H9 (cell line): Measurements from ENCODE around the gene RAD18. TPM values are rescaled to one million over a fixed set of nuclear protein-coding genes. Genes with fewer than 3 reads are reported as not detected.

Experiments
- DNase-seq: peaks from one replicate; pipeline ENCODE4 v3.0.0-alpha.2; 2017
- H2AFZ ChIP-seq: one replicate; pipeline ENCODE4 v1.6.1; 2013; ENCODE audit warnings: mild to moderate bottlenecking, low read length, control low read depth, moderate library complexity
- H2AK5ac ChIP-seq: 2 replicates; pipeline ENCODE4 v1.6.1; 2013; ENCODE audit warnings: low read length, control low read depth, mixed read lengths; ENCODE audit not compliant: insufficient read length
- H2BK120ac ChIP-seq: one replicate; pipeline ENCODE4 v1.6.1; 2013; ENCODE audit warnings: low read depth, mild to moderate bottlenecking, low read length, control low read depth, inconsistent platforms; ENCODE audit not compliant: poor library complexity, severe bottlenecking
- H2BK12ac ChIP-seq: 2 replicates; pipeline ENCODE4 v1.6.1; 2013; ENCODE audit warnings: low read length, control low read depth, mixed read lengths, low read depth; ENCODE audit not compliant: insufficient read length
- H2BK15ac ChIP-seq: 2 replicates; pipeline ENCODE4 v1.6.1; 2013; ENCODE audit warnings: low read depth, low read length, control low read depth
- H2BK20ac ChIP-seq: one replicate; pipeline ENCODE4 v1.6.1; 2013; ENCODE audit warnings: low read depth, mild to moderate bottlenecking, low read length, control low read depth, inconsistent platforms; ENCODE audit not compliant: poor library complexity, severe bottlenecking
- H2BK5ac ChIP-seq: 2 replicates; pipeline ENCODE4 v1.6.1; 2013; ENCODE audit warnings: low read length, control low read depth, mixed read lengths; ENCODE audit not compliant: insufficient read length
- H3K14ac ChIP-seq: 2 replicates; pipeline ENCODE4 v1.6.1; 2013; ENCODE audit warnings: low read length, control low read depth; ENCODE audit not compliant: insufficient read depth
- H3K18ac ChIP-seq: 2 replicates; pipeline ENCODE4 v1.6.1; 2013; ENCODE audit warnings: low read depth, mild to moderate bottlenecking, mixed read lengths, low read length, control low read depth; ENCODE audit not compliant: insufficient read length
- H3K23ac ChIP-seq: 2 replicates; pipeline ENCODE4 v1.6.1; 2013; ENCODE audit warnings: low read length, control low read depth, mixed read lengths, low read depth; ENCODE audit not compliant: insufficient read length
- H3K23me2 ChIP-seq: 2 replicates; pipeline ENCODE4 v1.6.1; 2013; ENCODE audit warnings: low read depth, mild to moderate bottlenecking, mixed read lengths, low read length, control low read depth; ENCODE audit not compliant: insufficient read length, poor library complexity, severe bottlenecking
- H3K27ac ChIP-seq: 2 replicates; pipeline ENCODE4 v1.5.1; 2013; ENCODE audit warnings: low read length, control low read depth, mixed read lengths, low read depth; ENCODE audit not compliant: insufficient read length
- H3K27me3 ChIP-seq: 2 replicates; pipeline ENCODE4 v1.6.1; 2013; ENCODE audit warnings: low read length, control low read depth, inconsistent platforms; ENCODE audit not compliant: insufficient read depth
- H3K4ac ChIP-seq: 2 replicates; pipeline ENCODE4 v1.6.1; 2013; ENCODE audit warnings: low read depth, mild to moderate bottlenecking, control low read depth, inconsistent platforms, low read length, moderate library complexity
- H3K4me1 ChIP-seq: 2 replicates; pipeline ENCODE4 v1.6.1; 2013; ENCODE audit warnings: low read length, control low read depth, inconsistent platforms; ENCODE audit not compliant: insufficient read depth
- H3K4me2 ChIP-seq: 2 replicates; pipeline ENCODE4 v1.6.1; 2013; ENCODE audit warnings: low read length, control low read depth, mixed read lengths; ENCODE audit not compliant: insufficient read length, insufficient read depth
- H3K56ac ChIP-seq: 2 replicates; pipeline ENCODE4 v1.6.1; 2013; ENCODE audit warnings: low read depth, mild to moderate bottlenecking, mixed read lengths, low read length, control low read depth; ENCODE audit not compliant: insufficient read length
- H3K79me1 ChIP-seq: 2 replicates; pipeline ENCODE4 v1.6.1; 2013; ENCODE audit warnings: low read depth, mild to moderate bottlenecking, moderate library complexity, low read length, control low read depth, inconsistent platforms; ENCODE audit not compliant: insufficient read depth, poor library complexity, severe bottlenecking
- H3K79me2 ChIP-seq: 2 replicates; pipeline ENCODE4 v1.6.1; 2013; ENCODE audit warnings: low read length, control low read depth, inconsistent platforms; ENCODE audit not compliant: insufficient read depth
- H3K9ac ChIP-seq: 2 replicates; pipeline ENCODE4 v1.6.1; 2013; ENCODE audit warnings: low read length, control low read depth, mixed read lengths; ENCODE audit not compliant: insufficient read length; ENCODE audit errors: extremely low read depth
- H3K9me3 ChIP-seq: one replicate; pipeline ENCODE4 v1.6.1; 2013; ENCODE audit warnings: low read depth, low read length, inconsistent platforms; ENCODE audit not compliant: control insufficient read depth
- H3T11ph ChIP-seq: one replicate; pipeline ENCODE4 v1.6.1; 2013; ENCODE audit warnings: mild to moderate bottlenecking, low read length, control low read depth, inconsistent platforms
- H4K20me1 ChIP-seq: one replicate; pipeline ENCODE4 v1.6.1; 2013; ENCODE audit not compliant: control insufficient read depth, insufficient read length, insufficient read depth
- H4K5ac ChIP-seq: 2 replicates; pipeline ENCODE4 v1.6.1; 2013; ENCODE audit warnings: low read depth, mild to moderate bottlenecking, mixed read lengths, low read length, control low read depth; ENCODE audit not compliant: insufficient read length
- H4K8ac ChIP-seq: replicated peaks from 2 replicates; pipeline ENCODE4 v1.6.1; 2013; ENCODE audit warnings: low read length, control low read depth, mixed read lengths, low read depth; ENCODE audit not compliant: insufficient read length
- H4K91ac ChIP-seq: 2 replicates; pipeline ENCODE4 v1.6.1; 2013; ENCODE audit warnings: low read depth, mild to moderate bottlenecking, moderate library complexity, mixed read lengths, low read length, control low read depth; ENCODE audit not compliant: insufficient read length
- H3K27ac Mint-ChIP-seq, 3 experiments: 2 replicates in 2 of 3; 3 replicates in 1 of 3; pipeline ENCODE4 v1.8.0; 2020 to 2021; ENCODE audit warnings: mixed read lengths in 3 of 3, mild to moderate bottlenecking in 1 of 3, moderate library complexity in 1 of 3
- H3K27me3 Mint-ChIP-seq: 2 replicates; pipeline ENCODE4 v1.8.0; 2021; ENCODE audit warnings: low read depth, mild to moderate bottlenecking, moderate library complexity, mixed read lengths
- H3K36me3 Mint-ChIP-seq, 3 experiments: 2 replicates in 2 of 3; 3 replicates in 1 of 3; pipeline ENCODE4 v1.8.0; 2020 to 2021; ENCODE audit warnings: low read depth in 3 of 3, mixed read lengths in 3 of 3; ENCODE audit not compliant: insufficient read depth in 1 of 3
- H3K4me1 Mint-ChIP-seq, 2 experiments: 2 replicates each; pipeline ENCODE4 v1.8.0; 2020; ENCODE audit warnings: mixed read lengths in 2 of 2
- H3K4me3 Mint-ChIP-seq, 2 experiments: 2 replicates in 1 of 2; 3 replicates in 1 of 2; pipeline ENCODE4 v1.8.0; 2020 to 2021; ENCODE audit warnings: mild to moderate bottlenecking in 2 of 2, mixed read lengths in 2 of 2, moderate library complexity in 1 of 2
- H3K9me3 Mint-ChIP-seq, 2 experiments: 2 replicates in 1 of 2; 3 replicates in 1 of 2; pipeline ENCODE4 v1.8.0; 2020; ENCODE audit warnings: mild to moderate bottlenecking in 2 of 2, mixed read lengths in 2 of 2, moderate library complexity in 1 of 2
- WGBS: extraction: QIAGEN DNeasy Blood & Tissue Kit; methylation state at CpG from one replicate; pipeline ENCODE4 v1.1.7; 2013; ENCODE audit warnings: missing lambda C conversion rate, low lambda C conversion rate, mixed read lengths; ENCODE audit not compliant: insufficient read length; ENCODE audit errors: extremely low coverage; 5-methylcytosine and 5-hydroxymethylcytosine counted together
- total RNA-seq: library from RNA; stranded (reverse); gene quantifications from 2 replicates; pipeline ENCODE4 v1.2.1, GENCODE V29; 2021
- TF ChIP-seq, protein P1 (sequence below): fragments of 200-600 bp; sonication (generic); conservative IDR thresholded peaks from 3 replicates; pipeline ENCODE4 v1.8.0; 2021; ENCODE audit warnings: antibody characterized with exemption, mild to moderate bottlenecking

RAD18 gene
- total RNA-seq, 1 experiment from 2014 or later = 27.8 TPM

- Histone ChIP-seq H3K4me1 (no peaks in the 10 kb centered on the region; the same call in 1 of the 2 replicates), H3K23me2 (peaks cover 9% of the 10 kb centered on the region), H3T11ph (no peak overlapping the region), H3K14ac (no peak overlapping the region), H3K4me2 (no peak overlapping the region), H2BK12ac (no peak overlapping the region), H3K56ac (no peak overlapping the region), H3K27ac (no peak overlapping the region), H2AK5ac (no peak overlapping the region), H3K4ac (no peak overlapping the region), H3K9me3 (no peaks in the 10 kb centered on the region), H4K20me1 (no peaks in the 10 kb centered on the region), H4K91ac (no peak overlapping the region), H2BK15ac (no peak overlapping the region), H3K79me1 (no peaks in the 10 kb centered on the region), H2BK120ac (no peak overlapping the region), H2BK5ac (no peak overlapping the region), H3K27me3 (no peaks in the 10 kb centered on the region), H3K79me2 (peaks cover 4% of the 10 kb centered on the region; the same call in 1 of the 2 replicates), H3K9ac (no peak overlapping the region), H3K23ac (no peak overlapping the region), H4K5ac (no peak overlapping the region), H2BK20ac (no peak overlapping the region), H4K8ac (no peak overlapping the region), H3K18ac (no peak overlapping the region), H2AFZ (no peak overlapping the region)
- WGBS = no CpG with 5 or more reads among the region's 5 CpGs
- Mint-ChIP-seq H3K4me1 (peaks cover 24 to 26% of the 10 kb centered on the region in 2 experiments), H3K27ac (no peak overlapping the region), H3K9me3 (no peaks in the 10 kb centered on the region), H3K4me3 (no peak overlapping the region), H3K36me3 (no peaks in the 10 kb centered on the region), H3K27me3 (peaks cover 21% of the 10 kb centered on the region)
- no peak for DNase-seq
- TF ChIP-seq, protein P1, sequence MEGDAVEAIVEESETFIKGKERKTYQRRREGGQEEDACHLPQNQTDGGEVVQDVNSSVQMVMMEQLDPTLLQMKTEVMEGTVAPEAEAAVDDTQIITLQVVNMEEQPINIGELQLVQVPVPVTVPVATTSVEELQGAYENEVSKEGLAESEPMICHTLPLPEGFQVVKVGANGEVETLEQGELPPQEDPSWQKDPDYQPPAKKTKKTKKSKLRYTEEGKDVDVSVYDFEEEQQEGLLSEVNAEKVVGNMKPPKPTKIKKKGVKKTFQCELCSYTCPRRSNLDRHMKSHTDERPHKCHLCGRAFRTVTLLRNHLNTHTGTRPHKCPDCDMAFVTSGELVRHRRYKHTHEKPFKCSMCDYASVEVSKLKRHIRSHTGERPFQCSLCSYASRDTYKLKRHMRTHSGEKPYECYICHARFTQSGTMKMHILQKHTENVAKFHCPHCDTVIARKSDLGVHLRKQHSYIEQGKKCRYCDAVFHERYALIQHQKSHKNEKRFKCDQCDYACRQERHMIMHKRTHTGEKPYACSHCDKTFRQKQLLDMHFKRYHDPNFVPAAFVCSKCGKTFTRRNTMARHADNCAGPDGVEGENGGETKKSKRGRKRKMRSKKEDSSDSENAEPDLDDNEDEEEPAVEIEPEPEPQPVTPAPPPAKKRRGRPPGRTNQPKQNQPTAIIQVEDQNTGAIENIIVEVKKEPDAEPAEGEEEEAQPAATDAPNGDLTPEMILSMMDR = no peak
Observed at GRCh38 chr3:8967553-8967952, 4.3 kb upstream of the RAD18 start.
